GM12865 (cell line): Measurements from ENCODE around the gene ERC2.
A peak's percentile ranks its signal among the peaks of the same experiment; 100 is the strongest.

Experiments
- DNase-seq: peaks from one replicate; pipeline ENCODE4 v3.0.0; 2010; ENCODE audit warnings: low read depth
- H3K4me3 ChIP-seq: 2 replicates; pipeline ENCODE4 v1.5.1; 2011; ENCODE audit warnings: mild to moderate bottlenecking, low read depth, low read length, control low read depth
- CTCF ChIP-seq: IDR thresholded peaks from 2 replicates; pipeline ENCODE4 v1.5.1; 2011; ENCODE audit warnings: low read length, control low read depth, low read depth, inconsistent platforms; ENCODE audit not compliant: insufficient read depth; ENCODE audit errors: missing control alignments

The ERC2 gene

GRCh38 chr3:56342475-56342874 is 125.8 kb downstream of the ERC2 start:
- no peak for TF ChIP-seq CTCF
- DNase-seq = no peak
- H3K4me3 ChIP-seq = no peak overlapping the region

DNA sequence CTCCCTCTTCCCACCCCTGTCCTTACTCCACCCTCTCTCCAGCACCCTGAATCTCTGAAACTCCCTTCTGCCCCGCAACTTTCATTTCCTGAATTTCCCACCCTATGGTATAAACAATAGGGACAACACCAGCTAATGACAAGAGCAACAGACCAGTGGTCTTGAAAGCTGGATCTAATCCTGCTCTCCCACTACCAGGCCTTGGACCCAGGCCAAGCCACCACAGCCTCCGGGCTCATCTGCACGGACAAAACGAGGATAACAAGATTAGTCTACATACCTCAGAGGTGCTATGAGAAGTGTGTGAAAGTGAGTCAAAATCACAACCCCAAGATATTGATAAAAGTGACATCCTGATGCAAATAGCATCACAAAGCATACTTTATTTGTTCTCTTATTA is 128.6 kb downstream of the ERC2 start:
- no peak for TF ChIP-seq CTCF
- no peak for DNase-seq
- no peak overlapping the region for H3K4me3 ChIP-seq

DNA sequence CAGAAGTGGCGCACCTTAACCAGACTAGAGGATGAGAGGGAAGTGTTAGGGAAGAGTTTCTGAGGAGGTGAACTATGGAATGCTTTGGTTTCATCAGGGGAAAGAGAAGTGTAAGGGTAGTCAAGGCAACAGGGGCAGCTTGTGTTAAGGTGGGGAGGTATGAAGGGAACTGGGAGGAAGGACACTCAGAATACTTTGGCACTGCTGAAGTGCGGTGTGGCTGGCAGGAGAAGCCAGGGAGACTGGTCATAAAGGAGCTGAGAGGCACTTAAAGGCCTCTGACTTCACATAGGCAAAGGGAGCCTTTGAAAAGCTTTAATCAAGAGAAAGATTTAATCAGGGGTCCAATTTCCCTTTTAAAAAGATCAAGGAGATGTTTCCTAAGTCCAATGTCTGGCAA is 129.0 kb downstream of the ERC2 start:
- DNase-seq = no peak
- no peak overlapping the region for H3K4me3 ChIP-seq
- TF ChIP-seq CTCF = no peak

GRCh38 chr3:56336023-56336422 is 132.2 kb downstream of the ERC2 start:
- TF ChIP-seq CTCF = no peak

GRCh38 chr3:56324473-56324872 is 143.8 kb downstream of the ERC2 start:
- no peak overlapping the region for H3K4me3 ChIP-seq
- TF ChIP-seq CTCF = no peak
- DNase-seq = peak; percentile 7

More at GRCh38 chr3:56336023-56336422, 132.2 kb downstream of the ERC2 start:
- no peak overlapping the region for H3K4me3 ChIP-seq
- DNase-seq = no peak

- no peak for DNase-seq
- no peak for TF ChIP-seq CTCF
- H3K4me3 ChIP-seq = no peak overlapping the region
Observed at GRCh38 chr3:56323986-56324420, 144.3 kb downstream of the ERC2 start.

GRCh38 chr3:56322862-56323261 is 145.4 kb downstream of the ERC2 start:
- DNase-seq = peak; percentile 17
- no peak for TF ChIP-seq CTCF
- H3K4me3 ChIP-seq = no peak overlapping the region
